ENCODE results near the gene SYNDIG1. TPM values are rescaled to one million over a fixed set of nuclear protein-coding genes. Genes with fewer than 3 reads are reported as not detected.

The SYNDIG1 gene
- total and polyA plus RNA-seq, 4 donors = 0.20 to 5.0 (median 0.63) TPM

DNA sequence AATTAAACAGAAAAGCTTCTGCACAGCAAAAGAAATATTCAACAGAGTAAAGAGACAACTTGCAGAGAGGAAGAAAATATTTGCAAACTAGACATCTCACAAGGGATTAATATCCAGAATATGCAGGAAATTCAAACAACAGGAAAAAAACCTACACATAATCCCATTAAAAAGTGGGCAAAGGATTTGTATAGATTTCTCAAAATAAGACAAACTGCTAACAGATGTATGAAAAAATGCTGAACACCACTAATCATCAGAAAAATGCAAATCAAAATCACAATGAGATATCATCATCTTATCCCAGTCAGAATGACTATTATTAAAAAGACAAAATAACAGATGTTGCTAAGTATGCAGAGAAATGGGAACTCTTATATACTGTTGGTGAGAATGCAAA lies 129.6 kb downstream of the SYNDIG1 start:
- no peak overlapping the region for H3K4me3 ChIP-seq
- TF ChIP-seq, protein P1, sequence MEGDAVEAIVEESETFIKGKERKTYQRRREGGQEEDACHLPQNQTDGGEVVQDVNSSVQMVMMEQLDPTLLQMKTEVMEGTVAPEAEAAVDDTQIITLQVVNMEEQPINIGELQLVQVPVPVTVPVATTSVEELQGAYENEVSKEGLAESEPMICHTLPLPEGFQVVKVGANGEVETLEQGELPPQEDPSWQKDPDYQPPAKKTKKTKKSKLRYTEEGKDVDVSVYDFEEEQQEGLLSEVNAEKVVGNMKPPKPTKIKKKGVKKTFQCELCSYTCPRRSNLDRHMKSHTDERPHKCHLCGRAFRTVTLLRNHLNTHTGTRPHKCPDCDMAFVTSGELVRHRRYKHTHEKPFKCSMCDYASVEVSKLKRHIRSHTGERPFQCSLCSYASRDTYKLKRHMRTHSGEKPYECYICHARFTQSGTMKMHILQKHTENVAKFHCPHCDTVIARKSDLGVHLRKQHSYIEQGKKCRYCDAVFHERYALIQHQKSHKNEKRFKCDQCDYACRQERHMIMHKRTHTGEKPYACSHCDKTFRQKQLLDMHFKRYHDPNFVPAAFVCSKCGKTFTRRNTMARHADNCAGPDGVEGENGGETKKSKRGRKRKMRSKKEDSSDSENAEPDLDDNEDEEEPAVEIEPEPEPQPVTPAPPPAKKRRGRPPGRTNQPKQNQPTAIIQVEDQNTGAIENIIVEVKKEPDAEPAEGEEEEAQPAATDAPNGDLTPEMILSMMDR (IDR thresholded peaks at IDR 0.05; ENCODE audit: control extremely low read depth, extremely low read depth) = no peak
- no peak overlapping the region for H3K27ac ChIP-seq (ENCODE audit: low read depth in 1 of 2, low read length in 1 of 2)
- H3K9ac ChIP-seq (ENCODE audit: insufficient read depth in 1 of 2, low read length in 2 of 2) = no peak overlapping the region
- H3K36me3 ChIP-seq (ENCODE audit: control insufficient read depth in 4 of 4, insufficient read depth in 4 of 4, low read length in 4 of 4) = no peaks in the 10 kb centered on the region
- peaks cover 0 to 9% (median 4%) of the 10 kb centered on the region in 4 donors for H3K9me3 ChIP-seq (ENCODE audit: control insufficient read depth in 4 of 4, insufficient read depth in 3 of 4, low read length in 3 of 4)
- ATAC-seq (ENCODE audit: insufficient read depth, low FRiP score) = no peak
- DNase-seq = no peak
- no peaks in the 10 kb centered on the region for H3K4me1 ChIP-seq (ENCODE audit: control insufficient read depth in 5 of 5, insufficient read depth in 5 of 5, low read length in 5 of 5)
- H3K27me3 ChIP-seq (ENCODE audit: control insufficient read depth in 3 of 3, insufficient read depth in 3 of 3, low read length in 2 of 3) = no peaks in the 10 kb centered on the region

DNA sequence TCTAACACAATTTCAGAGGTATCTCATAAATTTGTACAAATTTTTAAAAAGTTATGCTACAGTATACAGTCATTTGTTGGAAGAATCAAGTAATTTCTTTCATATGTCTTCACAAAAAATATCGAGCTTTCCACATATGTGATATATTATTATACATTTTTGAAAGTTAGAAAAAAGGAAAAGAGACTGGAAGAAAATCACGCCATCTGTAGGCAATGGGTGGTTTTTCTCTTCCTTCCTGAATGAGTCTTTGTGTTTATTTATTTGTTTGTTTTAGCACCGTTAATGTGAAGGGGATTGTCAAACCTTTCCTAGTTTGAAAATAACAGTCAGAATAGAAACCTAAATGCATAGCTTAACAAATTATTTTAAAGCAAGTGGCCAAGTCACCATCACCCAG lies 130.6 kb downstream of the SYNDIG1 start:
- no peak for DNase-seq
- Histone ChIP-seq H3K9me3 (ENCODE audit: control insufficient read depth in 4 of 4, insufficient read depth in 3 of 4, low read length in 3 of 4) (peaks cover 0 to 9% (median 4%) of the 10 kb centered on the region in 4 donors), H3K4me3 (no peak overlapping the region), H3K27ac (ENCODE audit: low read depth in 1 of 2, low read length in 1 of 2) (no peak overlapping the region), H3K9ac (ENCODE audit: insufficient read depth in 1 of 2, low read length in 2 of 2) (no peak overlapping the region), H3K36me3 (ENCODE audit: control insufficient read depth in 4 of 4, insufficient read depth in 4 of 4, low read length in 4 of 4) (no peaks in the 10 kb centered on the region), H3K4me1 (ENCODE audit: control insufficient read depth in 5 of 5, insufficient read depth in 5 of 5, low read length in 5 of 5) (peaks cover 0 to 3% (median 0%) of the 10 kb centered on the region in 5 donors), H3K27me3 (ENCODE audit: control insufficient read depth in 3 of 3, insufficient read depth in 3 of 3, low read length in 2 of 3) (no peaks in the 10 kb centered on the region)
- no peak for ATAC-seq (ENCODE audit: insufficient read depth, low FRiP score)
- WGBS, 2 donors = 64 to 65% methylated on average over 3 of the region's 3 CpGs
- TF ChIP-seq, protein P1 (IDR thresholded peaks at IDR 0.05; ENCODE audit: control extremely low read depth, extremely low read depth) = no peak

DNA sequence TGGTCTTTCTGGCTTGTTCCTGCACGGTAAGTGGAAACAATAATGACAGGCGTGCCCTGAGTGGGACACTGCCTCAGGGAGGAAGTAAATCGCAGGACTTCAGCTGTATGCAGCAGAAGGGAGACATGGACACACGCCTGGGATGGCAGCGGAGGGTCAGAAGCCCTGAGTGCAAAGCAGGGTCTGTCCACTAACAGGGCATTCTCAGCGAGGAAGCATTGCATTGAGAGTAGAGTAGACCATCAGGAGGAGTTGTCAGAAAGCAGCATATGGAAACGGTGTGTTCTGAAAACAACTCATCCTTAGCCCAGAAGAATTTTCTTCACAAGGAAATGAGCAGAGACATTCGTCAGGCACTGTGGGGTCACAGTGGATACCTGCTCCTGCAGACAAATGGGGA lies 134.0 kb downstream of the SYNDIG1 start:
- WGBS, 2 donors = 84 to 89% methylated on average over 8 of the region's 8 CpGs
- no peak overlapping the region for H3K9ac ChIP-seq (ENCODE audit: insufficient read depth in 1 of 2, low read length in 2 of 2)
- H3K4me3 ChIP-seq = no peak overlapping the region
- TF ChIP-seq, protein P1 (IDR thresholded peaks at IDR 0.05; ENCODE audit: control extremely low read depth, extremely low read depth) = no peak
- no peak overlapping the region for H3K27ac ChIP-seq (ENCODE audit: low read depth in 1 of 2, low read length in 1 of 2)
- H3K4me1 ChIP-seq (ENCODE audit: control insufficient read depth in 5 of 5, insufficient read depth in 5 of 5, low read length in 5 of 5) = peaks cover 0 to 8% (median 0%) of the 10 kb centered on the region in 5 donors
- ATAC-seq (ENCODE audit: insufficient read depth, low FRiP score) (no peak), DNase-seq (no peak)
- no peaks in the 10 kb centered on the region for H3K36me3 ChIP-seq (ENCODE audit: control insufficient read depth in 4 of 4, insufficient read depth in 4 of 4, low read length in 4 of 4)
- H3K27me3 ChIP-seq (ENCODE audit: control insufficient read depth in 3 of 3, insufficient read depth in 3 of 3, low read length in 2 of 3) = no peaks in the 10 kb centered on the region
- H3K9me3 ChIP-seq (ENCODE audit: control insufficient read depth in 4 of 4, insufficient read depth in 3 of 4, low read length in 3 of 4) = peaks cover 0 to 7% (median 4%) of the 10 kb centered on the region in 4 donors

Measured in lung (tissue), 12 donors.